Pericardium fibroblast (primary cell): Measurements from ENCODE around the gene TBX19. TPM values are rescaled to one million over a fixed set of nuclear protein-coding genes. Genes with fewer than 3 reads are reported as not detected.

Experiments
- total RNA-seq: library from RNA; depleted of rRNA; stranded (reverse); fragments of >200 nt; gene quantifications from 2 replicates; pipeline ENCODE4 v1.2.3, GENCODE V29; 2015

Gene TBX19
- 0.12 and 0.34 TPM in 2 replicates for total RNA-seq

GRCh38 chr1:168280296-168280927 is at the start of gene TBX19:
Gene TBX19 (plus strand): TSS chr1:168280877. CDS start chr1:168281091, 214 bp downstream.

Other genes with a start within 250 kb of the TBX19 start
- 8.5 and 11.2 TPM in 2 replicates for gene GPR161, start 143.9 kb upstream of the TBX19 start, total RNA-seq
- gene TIPRL, start 101.9 kb upstream of the TBX19 start, total RNA-seq = 28.9 and 33.0 TPM in 2 replicates
- gene SFT2D2, start 54.9 kb upstream of the TBX19 start, total RNA-seq = 19.4 and 40.3 TPM in 2 replicates